ENCODE measurements around the gene BCDIN3D.
"Not testable (repeated sequence)": the region's sequence is repeated elsewhere in the genome, so short reads cannot be mapped to it uniquely, and the experiment has no call there.

The BCDIN3D gene

DNA sequence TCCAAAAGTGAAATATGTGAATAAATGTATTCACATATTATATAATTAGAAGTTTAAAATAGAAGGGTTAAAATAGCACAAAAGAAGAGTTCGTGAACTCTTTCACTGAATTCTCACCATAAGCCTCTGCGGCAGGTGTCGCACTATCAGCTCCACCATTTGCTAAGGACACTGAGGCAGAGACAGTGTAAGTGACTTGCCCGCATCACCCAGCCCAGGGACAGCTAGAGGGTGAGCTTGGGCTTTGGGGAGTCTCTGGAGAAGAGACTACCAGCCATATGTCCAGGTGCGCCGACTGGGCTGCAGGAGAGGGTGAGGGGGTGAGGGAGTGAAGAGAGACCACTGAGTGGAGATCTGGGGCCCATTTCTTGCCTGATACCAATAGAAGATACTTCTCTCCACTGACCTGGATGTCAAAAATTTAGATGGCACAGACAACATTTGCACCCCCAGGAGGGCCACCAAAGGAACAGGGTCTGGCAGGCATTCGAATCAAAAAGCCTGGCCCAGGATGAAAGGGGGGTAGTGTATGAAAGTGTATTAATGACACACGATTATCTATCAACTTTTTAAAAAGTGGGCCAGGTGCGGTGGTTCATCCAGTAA, 32.3 kb upstream of the BCDIN3D start:
- no peak for DNase-seq

DNA sequence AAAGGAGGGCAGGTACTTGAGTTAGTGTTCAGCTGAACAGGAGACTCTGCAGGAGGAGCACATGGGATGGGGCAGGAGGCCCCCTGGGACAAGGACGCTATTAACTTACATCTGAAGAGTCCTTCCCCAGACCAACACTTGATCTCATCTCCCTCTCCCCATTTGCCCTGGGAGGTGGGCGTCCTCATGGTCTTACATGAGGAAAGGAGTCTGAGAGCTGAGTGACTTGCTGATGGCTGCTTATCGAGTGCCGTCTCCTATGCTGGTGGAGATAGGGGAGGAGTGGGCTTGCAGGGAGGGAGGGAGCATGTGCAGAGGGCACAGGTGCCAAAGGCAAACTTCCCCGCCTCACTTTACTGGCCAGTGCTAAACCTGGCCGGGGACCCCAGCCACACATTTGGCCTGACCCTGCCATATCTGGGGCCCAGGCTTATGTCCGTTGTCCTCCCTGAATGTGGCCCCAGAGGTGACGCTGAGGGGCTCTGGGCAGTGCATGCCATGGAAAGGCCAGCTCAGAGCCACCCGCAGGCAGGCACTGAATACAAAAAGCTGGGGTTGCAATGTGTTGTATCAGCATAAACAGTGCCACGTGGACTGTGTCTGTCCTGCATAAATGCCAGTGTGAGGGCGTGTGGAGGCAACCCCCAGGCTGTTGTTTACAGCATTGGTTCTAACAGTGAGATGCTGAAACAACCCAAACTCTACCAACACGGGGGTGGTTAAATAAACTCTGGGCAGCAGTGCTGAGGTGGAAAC, 31.4 kb upstream of the BCDIN3D start:
- DNase-seq, result no peak

DNA sequence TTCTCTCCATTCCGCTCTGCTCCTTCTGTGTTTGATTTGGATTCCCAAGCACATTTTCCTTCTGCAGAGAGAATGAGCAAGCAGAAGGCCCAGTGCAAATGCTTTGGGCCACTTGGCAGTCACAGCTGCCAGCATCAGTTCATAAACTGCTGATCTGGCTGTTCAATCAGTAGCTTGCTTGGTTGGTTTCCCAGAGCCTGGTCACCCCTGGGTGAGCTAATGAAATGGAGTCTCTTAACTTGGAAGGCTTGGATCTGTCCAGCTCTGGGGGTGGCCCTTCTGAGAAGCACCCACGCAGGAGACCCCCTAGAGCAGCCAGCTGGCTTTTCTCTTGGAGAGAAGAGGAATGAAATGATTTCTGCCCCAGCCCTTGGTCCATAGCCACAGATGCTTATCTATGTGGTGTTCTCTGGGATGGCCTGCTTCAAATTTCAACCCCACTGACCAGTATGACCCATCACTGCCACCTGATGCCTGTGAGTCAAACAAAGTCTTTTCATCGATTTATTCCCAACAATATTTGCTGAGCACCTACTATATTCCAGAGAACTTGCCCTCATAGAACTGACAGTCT, 30.5 kb upstream of the BCDIN3D start:
- no peak for DNase-seq

DNA sequence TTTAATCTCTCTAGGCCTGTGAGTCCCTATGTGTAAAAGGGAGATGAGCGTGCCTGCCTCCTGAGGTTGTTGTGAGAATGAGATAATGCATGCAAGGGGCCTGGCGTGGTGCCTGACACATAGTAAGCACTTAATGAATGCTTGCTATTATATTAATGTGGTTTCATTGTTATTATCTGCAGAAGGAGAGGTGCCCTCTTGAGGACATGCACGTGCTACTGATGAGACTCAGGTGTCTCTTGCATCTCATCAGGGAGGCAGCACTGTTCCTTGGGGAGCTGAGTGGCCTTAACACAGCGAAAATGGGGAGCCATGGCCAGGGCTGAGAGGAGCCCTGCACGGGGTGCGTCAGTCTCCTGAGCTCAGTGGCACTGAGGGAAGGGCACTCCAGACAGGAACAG, 29.9 kb upstream of the BCDIN3D start:
- no peak for DNase-seq

DNA sequence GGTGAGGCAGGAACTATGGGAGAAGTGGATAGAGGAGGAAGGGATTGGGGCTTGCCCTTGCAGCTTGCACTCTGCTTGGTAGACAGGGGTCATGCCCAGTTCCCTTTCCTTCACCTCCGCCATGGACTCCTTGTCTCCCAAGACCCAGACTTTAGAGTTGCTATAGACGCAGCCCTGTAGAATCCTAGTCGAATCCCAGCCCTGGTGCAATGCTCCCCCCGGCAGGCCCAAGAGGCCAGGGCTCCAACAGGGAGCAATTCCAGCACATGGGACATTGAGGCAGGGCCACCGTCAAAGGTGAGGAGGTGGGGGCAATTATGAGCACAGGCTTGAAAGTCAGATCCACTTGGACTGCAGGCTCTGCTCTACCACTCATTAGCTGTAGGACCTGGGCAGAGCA, 29.5 kb upstream of the BCDIN3D start:
- no peak for DNase-seq

DNA sequence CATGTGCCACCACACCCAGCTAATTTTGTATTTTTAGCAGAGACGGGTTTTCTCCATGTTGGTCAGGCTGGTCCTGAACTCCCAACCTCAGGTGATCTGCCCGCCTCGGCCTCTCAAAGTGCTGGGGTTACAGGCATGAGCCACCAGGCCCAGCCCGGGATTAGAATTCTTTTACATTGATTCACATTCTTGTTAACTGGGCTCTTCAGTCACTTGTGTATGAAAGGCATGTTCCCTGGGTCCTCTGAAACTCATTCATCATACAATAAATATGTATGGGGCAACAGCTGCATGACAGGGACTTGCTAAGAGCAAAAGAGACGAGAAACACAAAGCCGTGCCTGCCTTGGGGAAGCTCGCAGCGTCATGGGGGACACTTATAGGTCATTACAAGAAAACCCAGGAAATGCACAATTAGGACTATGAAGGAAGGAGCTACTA, 28.9 kb upstream of the BCDIN3D start:
- DNase-seq, result not testable (repeated sequence)

DNA sequence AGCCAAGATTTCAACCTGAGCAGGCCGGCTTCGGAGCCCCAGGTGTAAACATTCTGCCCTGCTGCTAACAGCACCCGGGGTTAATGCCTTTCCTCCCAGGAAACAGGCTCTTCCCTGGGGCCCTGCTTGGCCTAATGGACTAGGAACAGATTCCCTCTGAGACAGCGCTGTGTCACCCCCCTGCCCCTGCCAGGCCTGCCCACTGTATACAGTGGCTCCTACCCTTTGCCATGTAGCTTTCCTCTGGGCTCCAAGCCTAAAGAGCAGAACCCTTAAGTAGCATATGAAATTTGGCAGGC, 28.3 kb upstream of the BCDIN3D start:
- no peak for DNase-seq

DNA sequence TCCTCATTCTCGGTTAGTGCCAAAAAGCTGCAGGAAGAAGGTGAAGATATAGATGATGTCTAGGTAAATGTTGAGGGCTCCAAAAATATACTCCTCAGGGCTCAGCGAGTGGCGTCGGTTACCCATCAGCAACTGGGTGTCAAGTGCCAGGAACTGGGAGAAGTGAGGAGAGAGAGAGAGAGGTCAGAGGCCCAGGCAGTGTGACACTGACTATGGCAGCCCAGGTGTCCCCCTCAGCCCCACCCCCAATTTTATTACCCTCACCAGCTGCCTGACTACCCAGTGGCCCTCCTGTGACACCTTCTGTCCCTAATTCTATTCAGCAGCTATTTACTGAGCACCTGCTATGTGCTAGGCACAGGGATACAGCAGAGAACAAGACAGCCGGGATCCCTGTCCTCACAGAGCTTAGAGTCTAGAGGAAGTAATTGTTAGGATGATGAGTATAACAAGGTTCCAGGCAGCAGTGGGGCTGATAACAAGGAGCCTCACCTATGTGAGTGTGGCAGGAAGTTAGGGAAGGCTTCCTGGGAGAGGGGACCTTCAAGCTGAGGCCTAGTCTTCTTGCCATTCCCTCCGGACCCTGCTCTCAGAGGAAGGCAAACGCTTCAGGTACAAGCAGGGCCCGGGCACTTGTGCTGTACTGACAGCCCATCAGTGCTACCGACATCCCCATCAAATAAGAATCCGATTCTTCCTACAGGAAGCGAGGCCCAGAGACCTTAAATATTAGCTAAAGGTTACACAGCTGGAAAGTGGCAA, 27.8 kb upstream of the BCDIN3D start:
- DNase-seq, result no peak

DNA sequence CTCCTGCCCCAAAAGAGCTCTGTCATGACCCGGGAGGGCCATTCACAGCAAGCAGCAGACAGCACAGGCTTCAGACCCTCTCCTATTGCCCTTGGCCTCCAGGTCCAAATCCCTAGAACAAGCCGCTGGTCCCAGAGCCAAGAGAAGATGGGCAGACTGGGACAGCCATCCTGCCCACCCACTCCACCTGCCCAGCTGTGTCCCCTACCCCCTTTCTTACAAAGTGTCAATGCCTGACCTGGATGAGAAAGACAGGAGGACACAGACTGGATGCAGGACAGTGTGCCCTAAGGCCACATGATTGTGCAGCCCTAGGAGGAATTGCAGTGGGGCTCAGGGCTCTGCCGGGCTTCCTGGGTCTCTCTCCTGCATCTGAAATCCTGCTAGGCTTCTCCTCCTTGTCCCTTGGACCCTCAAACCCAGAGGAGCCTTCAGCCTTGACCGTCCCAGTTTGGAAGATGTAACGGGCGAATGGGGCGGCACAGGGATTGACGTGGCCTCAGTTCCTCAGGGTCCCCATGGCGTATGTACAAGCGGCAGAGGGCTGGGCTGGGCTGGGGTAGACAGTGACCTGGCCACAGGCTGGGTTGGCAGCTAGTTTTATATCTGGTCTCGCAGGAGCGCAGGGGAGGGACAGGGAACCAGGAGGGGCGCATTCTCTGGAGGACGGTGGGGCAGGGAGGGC, 27.1 kb upstream of the BCDIN3D start:
- no peak for DNase-seq

DNA sequence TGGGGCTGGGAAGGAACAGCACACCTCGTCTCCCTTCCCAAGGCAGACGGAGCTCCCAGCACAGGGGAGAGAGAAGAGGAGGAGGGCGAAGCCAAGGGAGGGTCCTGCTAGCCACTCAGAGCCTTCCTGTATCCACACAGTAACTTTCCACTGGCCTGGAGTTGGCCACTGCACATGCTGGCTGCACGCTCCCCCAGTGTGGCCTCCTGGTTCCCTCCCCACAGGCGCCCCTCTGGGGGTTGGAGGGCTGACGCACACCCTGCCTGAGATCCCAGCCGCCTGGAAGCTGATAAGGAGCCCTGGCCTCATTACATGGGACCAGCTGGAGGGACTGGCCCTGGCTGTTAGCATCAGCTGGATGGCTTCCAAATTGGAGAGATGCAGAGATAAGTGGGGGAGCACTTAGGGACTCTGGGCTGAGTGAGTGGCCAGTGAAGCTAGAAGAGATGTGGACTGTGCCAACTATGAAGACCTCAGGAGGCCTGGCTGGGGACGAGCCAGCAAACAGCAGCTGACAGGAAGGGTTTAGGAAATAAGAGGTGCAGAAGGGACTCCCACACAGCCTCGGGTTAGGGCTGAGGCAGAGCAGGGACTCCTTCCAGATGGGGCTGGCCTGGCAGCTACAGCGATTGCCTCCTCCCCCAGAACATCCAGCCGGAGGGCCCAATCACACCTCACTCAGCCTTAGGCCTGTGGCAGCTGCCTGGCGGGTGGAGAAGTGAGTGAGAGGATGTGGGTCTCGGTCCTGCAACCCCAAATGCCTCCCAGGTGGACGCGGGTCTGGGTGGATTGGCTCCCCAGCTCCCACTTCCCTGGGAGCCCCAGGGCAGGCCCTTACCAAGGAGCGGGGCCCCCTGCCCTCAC, 26.3 kb upstream of the BCDIN3D start:
- peak; percentile 92 for DNase-seq

DNA sequence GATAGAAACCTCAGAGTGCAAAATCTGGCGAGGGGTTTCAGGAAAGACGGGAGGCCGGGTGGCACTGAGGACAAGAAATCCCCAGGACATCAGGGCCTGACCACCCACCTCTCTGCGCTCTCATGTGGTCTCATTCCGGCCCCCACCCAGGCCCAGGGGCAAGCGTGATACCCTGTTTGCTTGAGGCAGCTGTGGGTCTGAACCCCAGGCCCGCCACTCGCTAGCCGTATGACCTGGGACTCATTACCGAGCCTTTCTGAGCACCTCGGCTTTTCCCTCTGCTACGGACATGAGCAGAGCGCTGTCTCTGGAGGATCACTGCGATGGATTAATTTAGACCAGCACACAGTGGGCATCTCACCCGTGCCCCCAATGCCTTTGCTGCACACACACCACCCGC, 25.5 kb upstream of the BCDIN3D start:
- no peak for DNase-seq

DNA sequence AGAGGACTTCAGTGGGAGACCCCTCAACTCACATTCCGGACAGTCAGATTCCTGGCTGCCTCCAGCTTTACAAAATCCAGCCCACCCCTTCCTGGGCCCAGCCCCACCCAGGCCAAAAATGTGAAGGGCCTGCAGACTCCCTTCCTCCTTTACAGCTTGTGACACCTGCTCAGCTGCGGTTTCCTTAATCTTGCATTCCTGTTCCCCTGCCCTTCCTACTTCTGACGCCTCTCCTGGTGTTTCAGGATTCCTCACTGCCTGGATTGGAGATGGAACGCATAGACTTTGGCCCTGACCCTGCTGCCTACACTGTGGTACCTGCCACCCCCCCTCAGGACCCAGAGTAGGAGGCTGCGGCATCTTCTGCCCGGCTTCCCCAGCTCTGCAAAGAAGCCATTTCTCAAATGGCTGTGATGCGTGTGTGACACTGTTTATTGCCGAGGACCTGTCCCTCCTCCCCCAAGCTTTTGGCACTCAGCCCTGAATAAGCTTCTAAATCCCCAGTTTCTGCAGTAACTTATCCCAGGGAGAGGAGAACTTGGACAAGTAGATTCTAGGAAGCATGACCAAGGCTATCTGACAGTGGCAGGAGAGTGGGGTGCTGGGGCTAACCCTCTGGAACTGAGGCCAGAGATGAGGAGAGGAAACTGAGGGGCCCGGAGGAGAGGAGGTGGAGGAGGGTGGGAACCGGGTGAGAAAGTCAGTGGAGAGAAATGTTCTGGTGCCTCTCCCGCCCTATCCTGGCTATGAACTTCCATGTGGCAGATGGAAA, 24.9 kb upstream of the BCDIN3D start:
- no peak for DNase-seq

DNA sequence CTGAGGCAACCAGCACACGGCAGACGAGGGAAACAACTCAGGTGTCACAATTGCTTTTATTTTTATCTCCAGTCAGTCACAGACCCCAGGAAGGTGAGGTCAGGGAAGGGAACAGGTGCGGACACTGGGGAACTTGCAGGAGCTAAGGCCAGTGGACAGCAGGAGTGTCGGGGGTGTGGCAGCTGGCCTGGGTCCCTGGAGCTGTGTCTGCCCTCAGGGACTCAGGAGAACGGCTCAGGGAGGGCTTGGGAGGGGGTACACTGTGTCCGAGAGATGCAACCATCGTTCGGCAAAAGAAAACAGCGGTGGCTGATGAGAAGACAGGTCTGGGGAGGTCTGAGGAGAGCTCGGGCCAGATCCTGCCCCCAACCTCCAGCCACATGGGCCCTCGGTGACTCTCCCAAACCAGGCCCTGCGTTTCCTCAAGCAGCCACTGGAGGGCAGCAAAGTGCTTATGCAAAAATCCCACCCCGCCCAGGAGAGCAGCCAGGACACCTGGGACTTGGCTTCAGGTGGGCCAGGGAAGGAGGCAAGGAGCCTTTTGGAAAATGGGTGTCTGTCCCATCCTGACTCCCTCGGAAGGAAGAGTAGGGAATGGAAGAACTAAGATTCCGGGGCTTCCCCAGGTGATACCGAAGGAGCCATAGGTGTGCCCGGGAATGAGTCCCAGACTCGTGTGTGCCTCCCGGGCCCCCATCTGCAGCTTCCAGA, 24.1 kb upstream of the BCDIN3D start:
- peak; percentile 62 for DNase-seq

DNA sequence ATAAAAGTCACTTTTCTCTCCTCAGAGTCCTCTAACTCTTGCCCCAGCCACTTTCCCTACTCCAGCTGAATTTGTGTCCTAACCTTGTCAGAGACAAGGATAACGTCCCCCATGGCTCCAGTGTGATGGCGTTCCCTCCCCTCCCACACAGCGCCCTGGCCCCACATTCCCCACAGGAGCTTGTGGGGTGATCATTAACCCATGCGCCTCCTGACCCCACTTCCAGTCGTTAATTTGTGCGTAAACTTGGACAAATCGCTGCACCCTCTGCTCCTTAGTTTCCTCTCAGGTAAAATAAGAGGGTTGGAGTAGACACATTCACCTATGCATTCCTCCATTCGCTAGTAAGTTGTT, 22.9 kb upstream of the BCDIN3D start:
- DNase-seq, result no peak

DNA sequence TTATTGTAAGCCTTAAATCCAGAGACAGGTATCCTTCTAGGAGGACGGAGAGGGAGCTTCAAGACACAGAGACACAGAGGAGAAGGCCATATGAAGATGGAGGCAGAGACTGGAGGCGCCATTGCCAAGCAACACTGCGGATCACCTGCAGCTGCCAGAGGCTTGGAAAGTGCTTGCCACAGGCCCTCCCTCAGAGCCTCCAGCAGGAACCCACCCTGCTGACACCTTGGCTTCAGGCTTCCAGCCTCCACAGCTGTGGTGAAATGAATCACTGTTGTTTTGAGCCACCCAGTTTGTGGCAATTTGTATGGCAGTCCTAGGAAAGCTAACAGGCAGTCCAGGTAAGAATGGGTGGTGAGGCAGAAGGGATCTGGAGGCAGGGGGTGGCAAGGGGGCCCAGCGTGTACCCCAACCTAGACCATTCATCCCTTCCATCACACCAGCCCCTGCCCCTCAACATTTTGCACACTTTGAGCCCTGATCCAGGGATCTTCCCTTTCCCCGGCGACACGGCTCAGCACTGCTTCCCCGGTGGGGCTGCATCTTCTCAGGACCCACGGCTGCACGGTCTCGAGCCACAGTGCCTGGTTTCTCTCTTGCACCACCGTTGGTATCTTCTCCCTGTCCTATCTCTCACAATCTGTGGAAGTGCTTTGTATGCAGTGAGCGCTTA, 22.3 kb upstream of the BCDIN3D start:
- DNase-seq, result no peak

DNA sequence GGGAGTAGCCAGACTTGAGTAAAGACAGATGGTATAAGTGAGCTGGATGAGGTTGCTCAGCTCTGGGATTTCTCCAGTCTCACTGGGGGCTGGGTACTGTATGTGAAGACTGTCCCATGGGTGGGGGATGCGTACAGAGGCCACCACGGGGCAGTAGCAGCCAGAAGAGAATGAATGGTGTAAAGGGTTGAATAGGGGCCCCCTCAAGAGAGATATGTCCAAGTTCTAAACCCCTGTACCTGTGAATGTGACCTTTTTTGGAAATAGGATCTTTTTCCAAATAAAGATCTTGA, 21.8 kb upstream of the BCDIN3D start:
- peak; percentile 38 for DNase-seq

DNA sequence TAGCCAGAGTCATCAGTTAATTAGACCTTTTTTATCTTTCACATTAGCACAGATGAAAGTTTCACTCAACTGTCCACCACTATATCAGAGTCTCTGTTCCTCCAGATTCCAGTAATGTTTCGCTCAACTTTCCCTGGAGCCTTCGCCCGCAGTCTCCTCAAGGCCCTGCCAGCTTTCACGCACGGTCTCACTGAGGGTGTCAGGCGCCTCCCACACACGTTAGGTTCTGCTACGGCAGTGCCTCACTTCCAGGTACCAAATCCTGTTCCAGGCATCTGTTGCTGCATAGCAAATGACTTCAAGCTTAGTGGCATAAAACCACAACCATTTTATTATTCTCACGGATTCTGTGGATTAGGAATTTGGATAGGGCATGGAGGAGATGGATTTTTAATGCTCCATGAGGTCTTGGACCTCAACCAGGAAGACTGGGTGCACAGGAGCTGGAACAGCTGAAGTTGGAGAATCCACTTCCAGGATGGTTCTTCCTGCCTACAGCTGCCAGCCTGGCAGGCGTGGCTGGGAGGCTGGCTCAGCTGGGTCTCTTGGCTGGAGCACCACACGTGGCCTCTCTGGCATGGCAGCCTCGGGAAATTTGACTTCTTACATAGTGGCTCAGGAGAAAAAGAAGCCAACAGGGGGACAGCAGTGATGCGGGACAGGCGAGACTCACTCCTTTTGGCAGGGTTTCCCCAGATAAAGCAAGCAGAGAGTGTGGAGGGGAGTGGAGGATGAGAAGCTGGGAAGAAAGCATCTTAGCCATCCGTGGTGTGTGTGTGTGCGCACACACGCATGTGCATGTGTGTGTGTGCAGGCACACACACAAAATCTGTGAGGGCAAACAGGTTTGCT, 21.3 kb upstream of the BCDIN3D start:
- no peak for DNase-seq

DNA sequence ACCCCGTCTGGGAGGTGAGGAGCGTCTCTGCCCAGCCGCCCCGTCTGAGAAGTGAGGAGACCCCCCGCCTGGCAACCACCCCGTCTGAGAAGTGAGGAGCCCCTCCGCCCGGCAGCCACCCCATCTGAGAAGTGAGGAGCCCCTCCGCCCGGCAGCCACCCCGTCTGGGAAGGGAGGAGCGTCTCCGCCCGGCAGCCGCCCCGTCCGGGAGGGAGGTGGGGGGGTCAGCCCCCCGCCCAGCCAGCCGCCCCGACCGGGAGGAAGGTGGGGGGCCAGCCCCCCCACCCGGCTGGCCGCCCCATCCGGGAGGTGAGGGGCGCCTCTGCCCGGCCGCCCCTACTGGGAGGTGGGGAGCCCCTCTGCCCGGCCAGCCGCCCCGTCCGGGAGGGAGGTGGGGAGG, 18.0 kb upstream of the BCDIN3D start:
- DNase-seq, result not testable (repeated sequence)

DNA sequence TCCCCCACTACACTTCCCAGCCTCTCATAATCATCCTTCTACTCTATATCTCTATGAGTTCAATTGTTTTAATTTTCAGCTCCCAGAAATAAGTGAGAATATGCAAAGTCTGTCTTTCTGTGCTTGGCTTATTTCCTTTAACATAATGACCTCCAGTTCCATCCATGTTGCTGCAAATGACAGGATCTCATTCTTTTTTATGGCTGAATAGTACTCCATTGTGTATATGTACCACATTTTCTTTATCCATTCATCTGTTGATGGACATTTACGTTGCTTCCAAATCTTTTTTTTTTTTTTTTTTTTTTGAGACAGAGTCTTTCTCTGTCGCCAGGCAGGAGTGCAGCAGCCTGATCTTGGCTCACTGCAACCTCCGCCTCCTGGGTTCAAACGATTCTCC, 13.0 kb upstream of the BCDIN3D start:
- DNase-seq, result not testable (repeated sequence)

DNA sequence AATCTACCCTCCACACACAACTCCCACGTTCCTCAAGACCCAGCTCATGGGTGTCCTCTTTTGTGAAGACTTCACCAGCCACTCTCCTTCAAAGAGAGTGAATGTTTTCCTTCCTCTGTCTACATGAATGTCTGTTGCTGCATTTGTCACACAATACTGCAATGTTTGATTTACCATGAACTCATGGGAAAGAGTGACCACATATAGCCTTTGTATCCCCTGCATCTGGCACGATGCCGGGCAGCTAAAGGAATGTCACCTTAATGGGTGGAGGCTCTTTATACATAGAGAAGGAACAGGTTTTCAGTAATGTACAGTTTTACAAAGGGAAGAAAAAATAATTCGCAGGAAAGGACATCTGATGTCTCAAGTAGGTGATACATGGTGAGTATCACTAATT, 12.1 kb upstream of the BCDIN3D start:
- no peak for DNase-seq
